ENCODE measurements around the gene CDKN2B.

The CDKN2B gene

DNA sequence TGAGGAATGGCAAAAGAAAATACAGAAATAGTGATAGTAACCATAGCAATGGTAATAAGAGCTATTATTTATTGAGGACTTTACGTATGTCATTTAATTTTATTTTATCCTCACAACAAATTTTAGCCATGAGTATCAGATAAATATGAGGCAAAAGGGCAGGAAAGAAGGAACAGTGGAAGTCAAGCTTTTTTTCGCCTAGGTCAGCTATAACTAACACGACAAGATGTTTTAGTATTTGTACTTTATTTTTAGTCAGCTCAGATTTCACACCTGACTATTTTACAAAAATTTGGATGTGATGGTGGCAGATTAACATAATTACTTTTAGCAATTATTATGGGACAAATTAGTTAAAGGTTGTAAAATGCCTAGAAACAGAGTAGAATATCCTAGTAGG lies 34.8 kb upstream of the CDKN2B start:
- Histone ChIP-seq H3K4me3 (no peak overlapping the region), H3K27ac (no peak overlapping the region)
- DNase-seq (ENCODE audit: low spot score): no peak
- TF ChIP-seq, protein P1, sequence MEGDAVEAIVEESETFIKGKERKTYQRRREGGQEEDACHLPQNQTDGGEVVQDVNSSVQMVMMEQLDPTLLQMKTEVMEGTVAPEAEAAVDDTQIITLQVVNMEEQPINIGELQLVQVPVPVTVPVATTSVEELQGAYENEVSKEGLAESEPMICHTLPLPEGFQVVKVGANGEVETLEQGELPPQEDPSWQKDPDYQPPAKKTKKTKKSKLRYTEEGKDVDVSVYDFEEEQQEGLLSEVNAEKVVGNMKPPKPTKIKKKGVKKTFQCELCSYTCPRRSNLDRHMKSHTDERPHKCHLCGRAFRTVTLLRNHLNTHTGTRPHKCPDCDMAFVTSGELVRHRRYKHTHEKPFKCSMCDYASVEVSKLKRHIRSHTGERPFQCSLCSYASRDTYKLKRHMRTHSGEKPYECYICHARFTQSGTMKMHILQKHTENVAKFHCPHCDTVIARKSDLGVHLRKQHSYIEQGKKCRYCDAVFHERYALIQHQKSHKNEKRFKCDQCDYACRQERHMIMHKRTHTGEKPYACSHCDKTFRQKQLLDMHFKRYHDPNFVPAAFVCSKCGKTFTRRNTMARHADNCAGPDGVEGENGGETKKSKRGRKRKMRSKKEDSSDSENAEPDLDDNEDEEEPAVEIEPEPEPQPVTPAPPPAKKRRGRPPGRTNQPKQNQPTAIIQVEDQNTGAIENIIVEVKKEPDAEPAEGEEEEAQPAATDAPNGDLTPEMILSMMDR (IDR thresholded peaks at IDR 0.05): no peak

DNA sequence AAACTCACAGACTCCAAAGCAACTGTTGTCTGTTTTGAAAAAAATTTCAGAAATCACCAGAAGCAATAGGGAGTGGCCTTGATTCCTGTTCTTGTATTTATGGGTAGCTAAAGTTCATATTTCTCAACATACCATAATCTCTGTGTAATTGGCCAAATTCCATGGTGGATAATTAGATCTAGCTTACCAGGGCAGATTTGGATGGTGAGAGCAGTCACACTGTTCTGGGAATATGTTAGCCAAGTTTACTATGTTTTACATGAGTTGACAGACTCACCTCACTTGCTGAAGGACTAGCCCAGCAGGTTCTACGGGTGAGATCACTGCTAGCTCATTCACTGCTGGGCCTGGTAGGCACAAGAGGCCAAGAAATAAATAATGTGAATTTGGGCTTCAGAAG lies 32.7 kb upstream of the CDKN2B start:
- DNase-seq (ENCODE audit: low spot score): no peak
- Histone ChIP-seq H3K4me3 (no peak overlapping the region), H3K27ac (no peak overlapping the region)
- TF ChIP-seq, protein P1 (IDR thresholded peaks at IDR 0.05): no peak

DNA sequence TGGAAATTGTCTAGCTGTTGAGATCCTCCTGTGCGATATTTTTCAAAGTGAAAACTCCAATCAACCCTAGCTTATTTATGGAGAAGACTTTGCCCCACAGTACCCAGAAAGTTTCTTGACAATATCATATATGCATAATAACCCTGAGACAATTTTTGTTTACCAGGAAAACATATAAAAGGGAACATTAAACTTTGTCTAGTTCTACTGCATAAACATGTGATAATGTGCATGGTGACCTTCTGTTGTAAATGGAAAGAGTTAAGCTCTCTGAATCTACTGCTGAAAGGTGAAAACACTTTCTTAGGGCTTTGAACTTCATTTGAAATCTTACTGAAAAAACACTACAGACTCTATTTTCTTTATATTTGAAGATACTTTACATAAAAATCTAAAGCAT lies 32.2 kb upstream of the CDKN2B start:
- no peak for DNase-seq (ENCODE audit: low spot score)
- TF ChIP-seq, protein P1 (IDR thresholded peaks at IDR 0.05): no peak
- Histone ChIP-seq H3K27ac (no peak overlapping the region), H3K4me3 (no peak overlapping the region)

DNA sequence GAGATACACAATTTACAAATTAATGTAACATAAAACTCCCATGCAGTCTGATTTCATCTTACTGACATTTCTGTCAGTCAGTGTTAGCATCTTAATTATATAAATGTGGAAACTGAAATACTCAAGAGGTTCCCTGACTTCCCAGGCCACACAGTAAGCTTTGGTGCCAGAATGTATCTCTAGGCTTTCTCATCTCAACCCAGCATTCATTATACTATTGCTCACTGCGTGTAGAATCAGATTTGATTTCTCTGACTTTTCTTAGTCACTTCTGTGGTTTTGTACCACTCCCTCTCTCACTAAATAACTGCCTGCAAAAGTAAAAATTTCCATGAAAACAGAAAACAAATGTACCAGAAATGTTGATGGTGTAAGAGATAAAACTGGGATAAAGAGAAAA lies 31.7 kb upstream of the CDKN2B start:
- no peak for DNase-seq (ENCODE audit: low spot score)
- Histone ChIP-seq H3K4me3 (no peak overlapping the region), H3K27ac (no peak overlapping the region)
- TF ChIP-seq, protein P1 (IDR thresholded peaks at IDR 0.05): no peak

DNA sequence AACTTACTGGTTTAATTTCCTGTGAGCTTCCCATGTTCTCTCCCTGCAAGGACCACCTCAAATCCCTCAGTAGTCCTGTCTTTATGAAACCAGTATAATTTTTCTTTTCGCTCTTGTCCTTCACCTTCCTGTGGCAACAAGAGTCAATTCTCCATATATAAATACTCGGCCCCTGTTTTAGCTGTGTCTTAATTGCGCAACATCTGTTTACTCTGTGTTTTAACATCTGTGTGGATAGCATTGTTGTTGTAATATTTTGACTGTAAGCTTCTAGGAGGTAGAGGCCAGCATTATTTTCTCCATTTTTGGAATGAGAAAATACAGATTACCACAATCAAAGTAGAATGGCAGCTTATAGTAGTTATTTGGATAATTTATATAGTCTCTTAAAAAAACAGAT lies 30.2 kb upstream of the CDKN2B start:
- TF ChIP-seq, protein P1 (IDR thresholded peaks at IDR 0.05): no peak
- no peak for DNase-seq (ENCODE audit: low spot score)
- Histone ChIP-seq H3K27ac (no peak overlapping the region), H3K4me3 (no peak overlapping the region)

DNA sequence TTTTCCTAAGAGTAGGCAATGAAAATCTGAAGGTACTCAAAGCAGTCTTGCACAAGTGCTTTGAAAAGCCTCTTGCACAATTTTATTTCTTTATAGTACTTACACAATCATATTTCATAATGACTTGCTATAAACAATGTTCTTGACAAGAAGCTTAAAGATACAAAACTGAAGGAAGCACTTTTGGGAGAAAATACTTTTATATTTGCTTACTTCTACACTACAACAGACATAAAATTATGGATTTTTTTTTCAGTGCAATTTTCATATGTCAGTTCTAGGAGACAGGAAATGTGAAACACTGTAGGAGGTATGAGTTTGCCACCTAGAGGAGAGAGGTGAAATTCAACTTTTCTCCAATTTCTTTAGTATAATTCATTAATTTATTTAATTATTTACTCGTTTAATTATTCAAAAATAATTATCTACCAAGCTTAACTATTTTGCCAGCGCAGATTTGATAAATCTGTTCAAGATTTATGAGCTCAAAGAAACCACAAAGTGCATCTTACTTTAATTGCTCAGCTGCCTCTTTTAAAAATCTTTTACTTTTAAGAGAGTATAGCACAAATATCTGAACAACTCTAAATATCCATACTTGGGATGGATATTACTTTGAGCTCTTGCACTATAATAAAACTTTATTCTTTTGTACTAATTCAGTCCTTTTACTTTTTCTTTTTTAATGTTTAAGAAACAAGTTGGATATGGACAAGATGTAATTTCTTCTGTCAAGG lies 29.0 kb upstream of the CDKN2B start:
- TF ChIP-seq, protein P1 (IDR thresholded peaks at IDR 0.05): peak; percentile 34
- DNase-seq (ENCODE audit: low spot score): no peak
- Histone ChIP-seq H3K4me3 (no peak overlapping the region), H3K27ac (no peak overlapping the region)

DNA sequence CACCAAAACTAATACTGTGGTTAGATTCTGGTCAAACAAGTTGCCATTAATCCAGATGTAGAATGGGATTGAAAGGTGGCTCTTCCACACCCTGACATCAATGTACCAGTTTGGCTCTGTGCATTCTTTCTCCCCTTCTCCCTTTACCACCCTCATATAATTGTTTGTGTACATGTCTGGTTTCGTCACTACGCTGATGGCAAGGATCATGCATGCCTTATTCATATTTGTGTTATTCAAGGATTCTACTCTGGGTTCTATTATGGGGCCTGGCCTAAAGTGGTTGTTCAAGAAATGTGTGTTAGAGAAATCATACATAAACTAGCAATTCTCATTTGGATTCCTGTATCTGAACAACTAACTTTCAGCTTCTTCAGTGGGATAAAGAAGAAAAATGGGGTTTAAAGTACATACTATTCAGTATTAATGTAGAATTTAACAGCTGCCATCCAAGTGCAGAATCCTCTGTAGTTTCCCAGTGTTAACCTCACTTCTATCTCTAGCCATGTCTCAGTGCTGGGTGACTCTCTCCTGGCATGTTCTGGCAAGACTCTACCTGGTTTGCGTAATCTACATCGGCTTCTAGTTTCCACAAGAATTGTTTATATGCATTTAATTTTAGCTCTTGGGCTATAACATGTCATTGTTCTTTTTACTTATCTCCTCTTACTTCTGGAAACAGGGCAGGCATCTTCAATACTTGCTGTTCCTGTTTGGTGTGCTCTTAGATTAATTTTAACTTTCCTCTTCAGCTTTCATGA lies 27.9 kb upstream of the CDKN2B start:
- TF ChIP-seq, protein P1 (IDR thresholded peaks at IDR 0.05): no peak
- no peak for DNase-seq (ENCODE audit: low spot score)
- no peak overlapping the region for H3K27ac ChIP-seq
- H3K4me3 ChIP-seq: no peak overlapping the region
